Retinal pigment epithelial cell (primary cell): ENCODE data around the gene RASSF5.
"Not testable (repeated sequence)": the region's sequence is repeated elsewhere in the genome, so short reads cannot be mapped to it uniquely, and the experiment has no call there.

Source experiments
- DNase-seq: peaks from one replicate; pipeline ENCODE4 v3.0.0-alpha.2; 2010; ENCODE audit warnings: low read depth
- H3K4me3 ChIP-seq: 2 replicates; pipeline ENCODE4 v1.5.1; 2011; ENCODE audit warnings: mild to moderate bottlenecking, low read length, control low read depth, moderate library complexity
- CTCF ChIP-seq: conservative IDR thresholded peaks from 2 replicates; pipeline ENCODE4 v1.5.1; 2011; ENCODE audit warnings: low read depth, low read length, control low read depth, inconsistent platforms

The RASSF5 gene

GRCh38 chr1:206578068-206578977, 71.0 kb downstream of the RASSF5 start:
- DNase-seq, result no peak
- no peak for TF ChIP-seq CTCF
- no peak overlapping the region for H3K4me3 ChIP-seq

GRCh38 chr1:206578978-206579374, 71.6 kb downstream of the RASSF5 start:
- TF ChIP-seq CTCF, result no peak
- no peak overlapping the region for H3K4me3 ChIP-seq
- DNase-seq, result no peak

- no peak overlapping the region for H3K4me3 ChIP-seq
- no peak for DNase-seq
- TF ChIP-seq CTCF, result no peak
These were observed 72.6 kb downstream of the RASSF5 start for GRCh38 chr1:206579747-206580437.

- no peak for DNase-seq
- H3K4me3 ChIP-seq, result no peak overlapping the region
These were observed 73.2 kb downstream of the RASSF5 start for GRCh38 chr1:206580438-206581113.

GRCh38 chr1:206581114-206581497, 73.8 kb downstream of the RASSF5 start:
- H3K4me3 ChIP-seq, DNase-seq: not testable (repeated sequence)

More at GRCh38 chr1:206580438-206581113, 73.2 kb downstream of the RASSF5 start:
- no peak for TF ChIP-seq CTCF

GRCh38 chr1:206581571-206581981, 74.2 kb downstream of the RASSF5 start:
- TF ChIP-seq CTCF, result no peak
- no peak for DNase-seq
- H3K4me3 ChIP-seq, result no peak overlapping the region

GRCh38 chr1:206582537-206582936, 75.2 kb downstream of the RASSF5 start:
- no peak overlapping the region for H3K4me3 ChIP-seq
- DNase-seq, result no peak
- TF ChIP-seq CTCF, result no peak
